ENCODE results near the gene SEC14L5.

DNA sequence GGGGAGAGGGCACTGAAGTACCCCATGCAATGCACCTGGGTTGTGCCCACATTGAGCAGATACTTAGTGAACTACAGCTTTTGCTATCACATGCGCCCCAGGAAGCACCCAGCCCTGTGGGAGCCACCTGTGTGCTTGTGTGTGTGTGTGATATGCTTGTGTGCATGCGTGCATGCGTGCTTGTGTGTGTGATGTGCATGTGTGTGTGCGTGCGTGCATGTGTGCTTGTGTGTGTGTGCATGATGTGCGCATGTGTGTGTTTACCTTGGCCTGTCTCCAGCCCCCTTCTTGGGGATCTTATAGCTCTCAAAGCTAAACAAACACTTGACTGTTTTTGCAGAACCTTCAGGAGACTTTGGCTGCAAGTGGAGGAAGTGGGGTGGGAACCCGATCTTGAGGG is 106.8 kb downstream of the SEC14L5 start:
- TF ChIP-seq, protein P1, sequence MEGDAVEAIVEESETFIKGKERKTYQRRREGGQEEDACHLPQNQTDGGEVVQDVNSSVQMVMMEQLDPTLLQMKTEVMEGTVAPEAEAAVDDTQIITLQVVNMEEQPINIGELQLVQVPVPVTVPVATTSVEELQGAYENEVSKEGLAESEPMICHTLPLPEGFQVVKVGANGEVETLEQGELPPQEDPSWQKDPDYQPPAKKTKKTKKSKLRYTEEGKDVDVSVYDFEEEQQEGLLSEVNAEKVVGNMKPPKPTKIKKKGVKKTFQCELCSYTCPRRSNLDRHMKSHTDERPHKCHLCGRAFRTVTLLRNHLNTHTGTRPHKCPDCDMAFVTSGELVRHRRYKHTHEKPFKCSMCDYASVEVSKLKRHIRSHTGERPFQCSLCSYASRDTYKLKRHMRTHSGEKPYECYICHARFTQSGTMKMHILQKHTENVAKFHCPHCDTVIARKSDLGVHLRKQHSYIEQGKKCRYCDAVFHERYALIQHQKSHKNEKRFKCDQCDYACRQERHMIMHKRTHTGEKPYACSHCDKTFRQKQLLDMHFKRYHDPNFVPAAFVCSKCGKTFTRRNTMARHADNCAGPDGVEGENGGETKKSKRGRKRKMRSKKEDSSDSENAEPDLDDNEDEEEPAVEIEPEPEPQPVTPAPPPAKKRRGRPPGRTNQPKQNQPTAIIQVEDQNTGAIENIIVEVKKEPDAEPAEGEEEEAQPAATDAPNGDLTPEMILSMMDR (IDR thresholded peaks at IDR 0.05; ENCODE audit: low read length) = no peak
- TF ChIP-seq EZH2 (optimal IDR thresholded peaks at IDR 0.05; ENCODE audit: low read depth, low read length) (no peak), EZH2phosphoT487 (IDR thresholded peaks at IDR 0.05; ENCODE audit: low read length) (no peak)

All from MM.1S (cell line).